Measurements from ENCODE around the gene SMYD3.

Gene SMYD3

GRCh38 chr1:246479061-246479460 is 28.0 kb downstream of the SMYD3 start:
- Mint-ChIP-seq H3K4me3 (no peak overlapping the region), H3K4me1 (no peaks in the 10 kb centered on the region), H3K27me3 (ENCODE audit: low read depth, poor library complexity) (no peaks in the 10 kb centered on the region), H3K36me3 (ENCODE audit: low read depth) (no peaks in the 10 kb centered on the region), H3K9me3 (no peaks in the 10 kb centered on the region), H3K27ac (no peak overlapping the region)
- DNase-seq, result no peak
- TF ChIP-seq CTCF (IDR thresholded peaks at IDR 0.05), result no peak

GRCh38 chr1:246477634-246478033 is 29.4 kb downstream of the SMYD3 start:
- no peaks in the 10 kb centered on the region for H3K36me3 Mint-ChIP-seq (ENCODE audit: low read depth)
- no peaks in the 10 kb centered on the region for H3K9me3 Mint-ChIP-seq
- DNase-seq, result no peak
- no peaks in the 10 kb centered on the region for H3K27me3 Mint-ChIP-seq (ENCODE audit: low read depth, poor library complexity)
- no peak for TF ChIP-seq CTCF (IDR thresholded peaks at IDR 0.05)
- H3K27ac Mint-ChIP-seq, result no peak overlapping the region
- H3K4me3 Mint-ChIP-seq, result no peak overlapping the region
- H3K4me1 Mint-ChIP-seq, result no peaks in the 10 kb centered on the region

GRCh38 chr1:246476771-246477170 is 30.3 kb downstream of the SMYD3 start:
- Mint-ChIP-seq H3K27ac (no peak overlapping the region), H3K4me1 (no peaks in the 10 kb centered on the region)
- DNase-seq, result no peak

GRCh38 chr1:246471688-246472087 is 35.4 kb downstream of the SMYD3 start:
- no peak overlapping the region for H3K27ac Mint-ChIP-seq
- H3K4me3 Mint-ChIP-seq, result no peak overlapping the region
- no peaks in the 10 kb centered on the region for H3K4me1 Mint-ChIP-seq
- no peaks in the 10 kb centered on the region for H3K9me3 Mint-ChIP-seq
- H3K36me3 Mint-ChIP-seq (ENCODE audit: low read depth), result no peaks in the 10 kb centered on the region
- no peaks in the 10 kb centered on the region for H3K27me3 Mint-ChIP-seq (ENCODE audit: low read depth, poor library complexity)
- no peak for DNase-seq
- no peak for TF ChIP-seq CTCF (IDR thresholded peaks at IDR 0.05)

More at GRCh38 chr1:246476771-246477170, 30.3 kb downstream of the SMYD3 start:
- H3K4me3 Mint-ChIP-seq, result no peak overlapping the region
- no peaks in the 10 kb centered on the region for H3K9me3 Mint-ChIP-seq
- H3K36me3 Mint-ChIP-seq (ENCODE audit: low read depth), result no peaks in the 10 kb centered on the region
- TF ChIP-seq CTCF (IDR thresholded peaks at IDR 0.05), result no peak
- no peaks in the 10 kb centered on the region for H3K27me3 Mint-ChIP-seq (ENCODE audit: low read depth, poor library complexity)

- Mint-ChIP-seq H3K9me3 (no peaks in the 10 kb centered on the region), H3K27me3 (ENCODE audit: low read depth, poor library complexity) (no peaks in the 10 kb centered on the region), H3K4me3 (no peak overlapping the region), H3K4me1 (no peaks in the 10 kb centered on the region), H3K27ac (no peak overlapping the region), H3K36me3 (ENCODE audit: low read depth) (no peaks in the 10 kb centered on the region)
- no peak for DNase-seq
- no peak for TF ChIP-seq CTCF (IDR thresholded peaks at IDR 0.05)
Observed at GRCh38 chr1:246470585-246470984, 36.5 kb downstream of the SMYD3 start.

GRCh38 chr1:246462986-246463385 is 44.1 kb downstream of the SMYD3 start:
- no peak for DNase-seq
- H3K4me3 Mint-ChIP-seq, result no peak overlapping the region
- H3K27me3 Mint-ChIP-seq (ENCODE audit: low read depth, poor library complexity), result no peaks in the 10 kb centered on the region
- H3K4me1 Mint-ChIP-seq, result peaks cover 16% of the 10 kb centered on the region
- peaks cover 6% of the 10 kb centered on the region for H3K9me3 Mint-ChIP-seq
- TF ChIP-seq CTCF (IDR thresholded peaks at IDR 0.05), result no peak
- no peak overlapping the region for H3K27ac Mint-ChIP-seq
- H3K36me3 Mint-ChIP-seq (ENCODE audit: low read depth), result peaks cover 8% of the 10 kb centered on the region

All from nephron progenitor cell (in vitro differentiated cells).